Measurements from ENCODE around the gene FGR.

FGR gene

GRCh38 chr1:27616441-27616840 lies 18.5 kb downstream of the FGR start:
- DNase-seq (ENCODE audit: low read depth in 2 of 2) = no peak

DNA sequence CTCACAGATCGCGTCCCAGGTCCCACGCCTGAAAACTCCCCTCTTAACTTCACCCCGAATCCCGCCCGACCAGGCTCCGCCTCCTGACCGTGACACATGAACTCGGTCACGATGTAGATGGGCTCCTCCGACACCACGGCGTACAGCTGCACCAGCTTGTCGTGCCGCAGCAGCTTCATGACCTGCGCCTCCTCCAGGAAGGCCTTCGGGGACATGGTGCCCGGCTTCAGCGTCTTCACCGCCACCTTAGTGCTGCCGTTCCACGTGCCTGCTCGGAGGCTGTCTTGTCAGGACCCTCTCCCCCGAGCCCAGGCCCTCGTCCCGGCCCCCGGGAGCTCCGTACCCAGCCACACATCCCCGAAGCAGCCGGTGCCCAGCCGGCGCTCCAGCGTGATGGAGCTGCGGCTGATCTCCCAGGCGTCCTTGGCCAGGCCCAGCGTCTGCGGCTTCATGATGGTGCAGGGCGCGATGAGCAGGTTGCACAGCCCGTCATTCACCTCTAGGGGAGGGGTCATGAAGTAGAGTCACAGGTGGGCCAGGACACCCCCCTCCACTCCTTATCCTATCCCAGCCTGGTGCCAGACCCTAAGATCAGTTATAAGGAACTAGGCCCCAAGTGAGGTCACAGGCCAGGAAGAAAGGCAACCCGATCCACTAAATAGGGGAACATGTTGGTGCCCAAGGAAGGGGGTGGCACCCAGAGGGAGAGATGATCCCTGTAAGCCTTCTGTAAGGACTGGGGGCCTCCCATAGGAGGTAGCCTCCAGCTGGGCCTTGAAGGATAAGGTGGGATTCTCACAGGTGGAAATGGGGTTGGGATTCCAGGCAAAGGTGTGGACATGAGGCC lies 19.4 kb downstream of the FGR start:
- no peak for DNase-seq (ENCODE audit: low read depth in 2 of 2)

DNA sequence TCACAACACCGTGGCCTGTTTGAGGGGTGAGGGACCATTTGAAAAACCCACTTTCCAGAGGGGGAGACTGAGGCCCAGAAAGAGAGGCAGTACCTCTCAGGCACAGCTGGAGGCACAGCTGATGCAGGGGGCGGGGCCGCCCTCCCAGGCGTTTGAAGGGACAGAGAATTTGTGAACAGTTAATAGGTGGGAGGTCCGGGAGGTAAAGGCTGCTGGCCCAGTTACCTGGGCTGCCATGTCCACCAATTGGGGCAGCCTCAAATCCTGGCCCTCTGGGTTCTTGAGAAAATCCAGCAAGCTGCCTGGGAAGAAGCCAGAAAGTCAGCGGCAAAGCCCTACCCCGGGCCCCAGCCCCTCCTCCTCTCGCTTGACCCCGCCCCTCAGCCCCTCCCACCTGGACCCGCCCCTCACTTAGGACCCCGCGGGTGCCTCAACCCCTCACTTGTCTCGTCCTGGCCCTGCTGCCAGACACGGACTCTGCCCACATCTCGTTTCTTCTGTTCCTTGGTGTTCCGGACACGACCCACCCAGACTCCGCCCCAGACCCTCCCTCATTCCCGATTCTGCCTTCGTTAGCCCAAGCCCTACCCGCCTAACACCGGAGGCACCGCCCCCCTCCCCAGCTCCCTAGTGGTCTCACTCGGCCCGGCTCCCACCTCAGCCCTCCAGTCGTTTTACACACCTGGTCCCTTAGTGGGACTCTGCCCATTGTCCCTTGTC lies 20.2 kb downstream of the FGR start:
- DNase-seq (ENCODE audit: low read depth in 2 of 2) = no peak

GRCh38 chr1:27614043-27614624 lies 20.9 kb downstream of the FGR start:
- no peak for DNase-seq (ENCODE audit: low read depth in 2 of 2)

DNA sequence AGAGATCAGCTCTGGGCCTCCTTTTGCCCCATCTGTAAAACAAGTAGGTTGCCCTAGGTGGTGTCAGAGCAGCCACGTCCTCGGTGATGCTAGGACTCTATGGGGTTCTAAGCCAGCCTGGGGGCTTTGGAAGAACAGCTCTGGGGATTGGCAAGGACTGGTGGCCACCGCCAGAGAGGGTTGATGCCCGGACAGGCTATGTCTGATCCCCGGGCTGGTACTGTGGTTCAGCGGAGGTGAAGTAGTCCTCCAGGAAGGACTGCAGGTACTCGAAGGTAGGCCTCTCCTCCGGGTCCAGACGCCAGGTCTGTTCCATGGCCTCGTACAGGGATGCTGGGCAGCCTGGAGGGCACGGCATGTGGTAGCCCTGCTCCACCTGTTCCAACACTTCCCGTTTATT lies 22.3 kb downstream of the FGR start:
- no peak for DNase-seq (ENCODE audit: low read depth in 2 of 2)

- DNase-seq (ENCODE audit: low read depth in 2 of 2) = no peak
These were observed 23.5 kb downstream of the FGR start for GRCh38 chr1:27611450-27611849.

GRCh38 chr1:27609618-27610240 lies 25.3 kb downstream of the FGR start:
- DNase-seq (ENCODE audit: low read depth in 2 of 2) = no peak

- no peak for DNase-seq (ENCODE audit: low read depth in 2 of 2)
These were observed 25.8 kb downstream of the FGR start for GRCh38 chr1:27609210-27609555.

GRCh38 chr1:27607239-27607804 lies 27.7 kb downstream of the FGR start:
- no peak for DNase-seq (ENCODE audit: low read depth in 2 of 2)

DNA sequence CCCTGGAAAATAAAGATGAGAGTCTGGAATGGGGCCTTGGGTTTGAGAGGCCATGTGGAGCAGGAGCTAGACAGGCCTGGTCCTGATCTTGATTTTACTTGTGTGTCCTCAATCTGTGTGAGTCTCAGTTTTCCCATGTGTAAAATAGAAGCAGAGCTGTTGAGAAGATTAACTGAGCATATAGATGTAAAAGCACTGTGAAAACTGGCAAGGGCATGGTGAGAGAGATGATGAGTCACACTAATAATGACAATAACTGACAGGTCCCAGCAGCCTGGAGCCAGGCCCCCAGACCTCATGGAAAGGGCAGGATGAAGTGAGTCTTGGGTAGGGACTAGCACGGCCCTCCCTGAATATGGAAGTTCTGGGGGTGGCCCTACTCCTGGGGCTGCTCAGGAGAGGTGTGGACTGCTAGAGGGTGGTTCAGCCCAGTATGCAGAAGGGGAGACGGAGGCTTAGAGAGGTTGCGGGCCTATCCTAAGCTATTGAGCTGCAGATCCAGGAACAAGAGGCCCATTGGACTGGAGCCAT lies 28.2 kb downstream of the FGR start:
- no peak for DNase-seq (ENCODE audit: low read depth in 2 of 2)

DNA sequence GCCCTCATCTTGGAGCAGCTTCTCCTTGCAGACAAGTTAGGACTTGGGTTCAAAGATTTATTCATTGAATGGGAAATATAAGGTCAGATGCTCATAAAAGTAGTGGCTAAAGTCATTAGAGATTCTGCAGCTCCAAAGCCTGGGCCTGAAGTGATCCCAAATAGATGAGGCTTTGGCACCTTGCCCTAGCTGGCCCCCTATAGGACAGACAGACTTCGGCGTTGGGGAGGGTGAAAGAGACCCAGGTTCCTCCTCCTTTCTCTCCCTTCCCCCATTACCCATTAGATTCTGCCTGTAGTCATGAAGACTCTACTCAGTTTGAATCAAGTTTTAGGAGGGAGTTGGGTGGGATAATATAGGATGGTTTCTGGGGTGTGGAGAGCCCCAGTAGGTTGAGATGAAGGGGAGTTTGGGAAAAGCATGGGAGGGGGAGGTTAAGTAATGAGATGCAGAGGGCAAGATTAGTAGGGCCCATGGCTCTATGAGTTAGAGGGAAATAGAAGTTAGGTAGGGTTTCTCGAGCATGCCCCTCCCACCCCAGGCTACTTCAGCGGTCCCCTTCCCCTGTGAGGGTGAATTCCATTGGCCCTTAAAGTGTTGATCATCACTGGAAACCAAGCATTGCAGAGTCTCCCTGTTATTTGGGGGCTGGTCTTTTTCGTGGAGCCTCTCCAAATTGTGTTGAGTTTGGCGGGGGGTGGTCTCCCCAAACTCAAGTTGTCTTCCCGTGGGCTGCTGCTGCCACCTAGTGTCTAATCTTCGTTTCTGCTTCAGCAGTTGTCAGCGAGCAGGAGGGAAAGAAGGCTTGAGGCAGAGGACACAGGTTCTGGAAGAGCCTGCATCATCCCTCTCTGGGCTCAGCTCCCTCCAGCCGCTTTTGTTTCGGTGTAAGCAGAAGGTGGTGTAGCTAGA lies 28.9 kb downstream of the FGR start:
- peak in 1 of 2 donors; percentile 43 for DNase-seq (ENCODE audit: low read depth in 2 of 2)

DNA sequence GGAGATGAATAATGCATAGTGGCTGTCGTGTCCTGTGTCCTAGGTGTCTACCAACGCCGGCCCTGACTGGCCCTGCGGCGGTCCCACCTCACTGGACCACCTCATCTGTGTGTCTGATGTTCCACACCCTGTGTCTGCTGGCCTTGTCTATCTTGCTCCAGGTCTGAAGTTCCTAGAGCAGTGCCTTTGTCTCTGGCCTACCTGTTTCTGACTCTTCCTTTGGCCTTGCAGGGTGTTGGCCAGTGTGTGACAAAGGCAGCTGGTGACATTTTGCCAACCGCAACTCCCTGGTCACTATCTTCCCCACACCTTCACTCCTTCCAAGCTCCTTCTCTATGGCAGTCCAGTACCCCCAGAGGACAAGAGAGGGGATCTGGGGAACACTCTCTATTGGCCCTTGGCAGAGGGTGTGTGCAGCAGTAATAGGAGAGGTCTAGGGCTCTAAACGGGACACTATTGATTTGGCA lies 29.7 kb downstream of the FGR start:
- DNase-seq (ENCODE audit: low read depth in 2 of 2) = no peak

GRCh38 chr1:27604579-27605299 lies 30.2 kb downstream of the FGR start:
- no peak for DNase-seq (ENCODE audit: low read depth in 2 of 2)

DNA sequence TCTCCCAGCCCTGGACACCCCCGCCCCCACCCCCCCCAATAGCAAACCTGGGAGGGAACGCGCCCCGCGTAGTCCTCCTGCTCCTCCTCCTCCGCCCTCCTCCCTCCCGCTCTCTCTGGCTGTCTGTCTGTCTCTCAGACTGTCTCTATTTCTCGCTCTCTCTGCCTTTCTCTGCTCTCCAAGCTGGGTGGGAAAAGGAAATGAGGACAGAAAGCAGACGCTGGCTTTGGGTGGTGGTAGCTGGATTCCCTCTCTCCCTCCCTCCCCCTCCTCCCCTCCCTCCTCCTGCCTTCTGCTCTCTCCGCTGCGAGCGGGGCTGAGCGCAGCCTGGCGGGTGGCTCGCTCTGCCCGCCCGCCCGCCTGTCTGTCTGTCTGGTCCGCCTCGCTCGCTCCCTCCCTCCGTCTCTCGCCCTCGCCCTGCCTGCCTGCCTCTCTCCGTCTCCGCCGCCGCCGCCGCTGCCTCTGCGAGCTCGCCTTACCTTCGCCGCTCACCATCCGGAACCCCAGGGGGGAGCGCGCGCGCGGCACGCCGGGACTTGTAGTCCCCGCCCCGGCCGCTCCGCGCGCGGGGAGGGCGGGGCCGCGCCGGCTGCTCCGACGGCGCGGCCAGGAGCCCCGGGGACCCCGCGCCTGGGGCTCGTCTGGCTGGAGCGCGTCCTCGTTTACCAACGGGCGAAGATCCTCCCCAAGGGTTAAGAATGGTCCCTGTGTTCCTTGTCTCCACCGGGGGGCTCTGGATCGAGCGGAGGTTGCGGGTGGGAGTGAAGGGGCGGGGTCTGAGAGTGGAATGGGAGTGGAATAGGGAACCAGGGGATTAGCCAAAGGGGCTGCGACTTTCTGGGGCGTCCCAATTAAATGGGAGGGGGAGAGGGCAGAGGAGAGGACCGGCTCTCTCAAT lies 31.1 kb downstream of the FGR start, which contains the start of gene AHDC1:
AHDC1 (minus strand) TSS at position 464 of the 898 bp plus-strand sequence. CDS start 52,029 bp downstream, outside the sequence.
- peak; percentile 89 for DNase-seq (ENCODE audit: low read depth in 2 of 2)

GRCh38 chr1:27603309-27603680 lies 31.7 kb downstream of the FGR start:
- no peak for DNase-seq (ENCODE audit: low read depth in 2 of 2)

- DNase-seq (ENCODE audit: low read depth in 2 of 2) = no peak
These were observed 32.3 kb downstream of the FGR start for GRCh38 chr1:27602462-27603308.

- DNase-seq (ENCODE audit: low read depth in 2 of 2) = no peak
These were observed 33.1 kb downstream of the FGR start for GRCh38 chr1:27601771-27602461.

Measured in stimulated activated CD4-positive, alpha-beta T cell treated with anti-CD3 and anti-CD28 coated beads, Interleukin-4, amount 100 ng/mL, for 48 hours (primary cell).